HG03565 (cell line): ENCODE results near the gene DTNBP1.

Experiments
- ATAC-seq: cut with Tn5 transposase; IDR thresholded peaks from one replicate; pipeline ENCODE4 v1.9.1; 2021; ENCODE audit warnings: mild to moderate bottlenecking, moderate library complexity; ENCODE audit not compliant: unreplicated experiment

DTNBP1 gene

DNA sequence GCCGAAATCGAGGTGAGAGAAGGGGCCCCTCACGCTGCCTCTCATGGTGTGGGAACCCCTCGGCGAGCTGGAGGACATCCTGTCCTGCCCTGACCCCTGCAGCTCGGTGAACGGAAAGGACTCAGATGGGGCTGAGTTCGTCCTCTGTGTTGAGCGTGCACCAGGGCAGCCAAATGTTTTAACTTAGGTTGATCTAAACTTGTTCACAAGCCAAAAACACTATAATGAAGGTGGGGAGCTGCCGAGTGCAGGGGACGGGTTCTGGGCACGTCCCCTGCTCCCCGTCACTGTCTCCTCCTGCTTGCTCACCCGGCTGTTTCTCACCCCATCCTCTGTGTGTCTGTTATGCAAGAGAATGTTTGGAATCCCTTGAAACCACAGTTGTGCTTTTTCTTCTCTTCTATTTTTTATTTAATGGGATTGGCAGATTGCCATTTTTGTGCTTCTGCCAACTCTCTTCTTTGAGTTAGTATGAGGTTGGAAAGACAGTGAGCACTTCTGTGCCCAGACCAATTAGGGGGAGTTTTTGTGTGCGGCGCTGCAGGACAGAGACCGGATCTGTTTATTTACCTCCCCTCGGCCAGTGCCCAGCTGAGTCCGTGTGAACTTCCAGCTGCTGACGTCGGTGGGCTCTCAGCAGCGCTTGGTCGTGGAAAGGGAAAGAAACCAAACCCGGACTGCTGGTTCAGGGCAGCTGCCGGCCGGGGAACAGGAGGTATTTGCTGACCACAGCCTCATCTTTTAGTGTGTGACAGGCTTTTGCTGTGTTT is 158.1 kb downstream of the DTNBP1 start:
- ATAC-seq: no peak

DNA sequence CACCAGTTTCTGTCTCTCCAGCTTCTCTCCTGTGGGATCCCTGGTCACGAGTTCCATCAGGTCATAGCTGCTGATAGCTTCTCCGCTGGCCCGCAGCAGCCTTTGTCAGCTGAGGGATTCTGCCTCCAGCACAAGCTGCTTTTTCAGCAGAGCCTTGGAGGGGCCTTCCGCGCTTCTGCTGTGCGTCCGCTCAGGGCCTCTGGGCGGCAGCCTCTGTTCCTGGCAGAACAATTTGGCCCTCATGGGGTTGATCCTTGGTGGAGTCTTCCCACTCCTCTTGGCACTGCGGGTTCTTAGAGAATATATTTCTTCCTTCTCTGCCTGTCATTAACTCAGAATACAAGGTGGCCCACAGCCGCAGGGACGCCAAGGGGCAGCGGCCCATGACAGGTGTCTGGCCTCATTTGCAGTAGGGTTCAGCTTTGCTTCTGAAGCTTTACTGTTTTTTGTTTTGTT is 158.8 kb downstream of the DTNBP1 start:
- no peak for ATAC-seq

DNA sequence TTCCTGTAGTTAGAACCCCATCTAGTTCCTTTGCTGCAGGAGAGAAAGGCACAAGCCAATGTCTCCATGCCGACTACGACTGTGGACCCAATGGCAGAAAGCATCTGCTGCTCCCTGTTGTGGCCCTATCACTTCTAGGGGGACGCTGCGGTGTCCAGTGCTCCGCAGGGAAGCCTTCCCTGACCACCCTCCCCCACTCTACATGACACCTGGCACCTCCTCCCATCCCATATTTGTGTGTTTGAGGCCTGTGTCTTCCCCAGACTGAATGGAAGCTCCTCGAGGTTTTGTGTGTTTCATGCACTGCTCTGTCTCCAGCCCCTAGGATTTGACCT is 159.5 kb downstream of the DTNBP1 start:
- no peak for ATAC-seq

DNA sequence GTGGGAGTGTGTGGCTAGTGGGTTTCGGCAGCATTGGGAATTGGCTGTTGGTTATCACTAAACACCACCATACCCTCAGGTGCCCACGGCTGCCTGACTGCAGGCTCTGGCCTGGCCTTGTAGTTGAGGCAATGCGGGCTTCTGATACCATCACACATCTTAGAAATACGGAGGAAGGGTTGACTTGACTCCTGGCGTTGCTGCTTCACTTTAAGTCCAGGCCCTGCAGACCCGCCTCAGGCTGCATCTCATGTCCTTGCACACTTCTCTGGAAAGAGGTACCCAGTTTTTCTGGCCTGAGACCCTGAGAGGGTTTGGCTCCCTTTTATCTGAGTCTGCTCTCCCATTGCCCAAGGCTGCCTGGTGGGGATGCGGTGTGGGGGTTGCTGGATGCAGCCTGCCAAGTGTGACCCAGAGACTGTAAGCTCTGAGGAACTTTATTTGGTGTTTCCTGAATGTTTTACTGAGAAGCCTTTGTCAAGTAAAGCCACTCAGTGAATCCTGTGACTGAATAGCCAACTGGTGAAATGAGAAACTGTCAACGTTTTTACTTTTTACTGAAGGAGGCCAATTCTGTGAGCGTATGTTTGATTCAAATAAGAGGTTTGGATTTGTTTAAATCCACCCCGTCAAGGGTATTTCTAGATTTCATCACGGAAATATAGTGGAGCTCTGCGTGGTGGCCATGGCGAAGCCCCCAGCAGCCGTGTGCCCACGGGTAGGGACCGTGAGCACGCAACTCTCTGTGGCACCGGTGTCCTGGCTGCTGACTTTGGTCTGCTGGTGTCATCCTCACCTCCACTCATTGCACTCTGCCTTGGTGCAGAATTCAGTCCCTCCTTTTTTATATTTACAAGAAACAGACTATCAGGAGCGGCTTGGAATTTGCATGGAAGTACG is 160.1 kb downstream of the DTNBP1 start:
- ATAC-seq: no peak

DNA sequence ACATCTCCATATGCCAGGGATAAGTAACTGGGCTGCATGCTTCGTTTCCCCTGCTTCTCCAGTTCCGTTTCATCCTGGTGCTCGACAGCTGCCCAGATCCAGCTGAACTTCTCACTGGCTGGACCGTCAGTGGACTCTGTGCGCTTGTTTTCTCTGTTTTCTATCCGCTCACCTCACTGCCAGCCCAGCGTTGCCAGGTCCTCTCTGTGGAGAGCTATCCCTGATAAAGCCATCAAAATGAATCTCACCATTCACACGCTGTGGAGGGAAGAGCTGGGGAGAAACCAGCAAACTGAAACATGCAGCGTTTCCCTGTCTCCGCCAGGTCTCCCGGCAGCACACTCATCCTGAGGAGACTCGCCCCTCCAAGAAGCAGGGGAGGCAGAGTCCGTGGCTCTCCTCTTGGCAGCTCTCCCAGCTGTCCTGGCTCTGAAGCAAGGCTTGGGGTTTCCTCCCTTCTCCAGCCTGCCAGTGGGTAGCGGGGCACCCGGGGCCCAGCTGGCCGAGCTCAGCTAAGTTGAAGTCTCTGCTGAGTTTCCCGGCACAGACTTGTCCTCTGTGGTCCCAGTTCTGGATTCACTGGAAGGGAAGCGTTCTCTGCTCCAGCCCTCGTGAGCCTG is 160.9 kb downstream of the DTNBP1 start:
- no peak for ATAC-seq

DNA sequence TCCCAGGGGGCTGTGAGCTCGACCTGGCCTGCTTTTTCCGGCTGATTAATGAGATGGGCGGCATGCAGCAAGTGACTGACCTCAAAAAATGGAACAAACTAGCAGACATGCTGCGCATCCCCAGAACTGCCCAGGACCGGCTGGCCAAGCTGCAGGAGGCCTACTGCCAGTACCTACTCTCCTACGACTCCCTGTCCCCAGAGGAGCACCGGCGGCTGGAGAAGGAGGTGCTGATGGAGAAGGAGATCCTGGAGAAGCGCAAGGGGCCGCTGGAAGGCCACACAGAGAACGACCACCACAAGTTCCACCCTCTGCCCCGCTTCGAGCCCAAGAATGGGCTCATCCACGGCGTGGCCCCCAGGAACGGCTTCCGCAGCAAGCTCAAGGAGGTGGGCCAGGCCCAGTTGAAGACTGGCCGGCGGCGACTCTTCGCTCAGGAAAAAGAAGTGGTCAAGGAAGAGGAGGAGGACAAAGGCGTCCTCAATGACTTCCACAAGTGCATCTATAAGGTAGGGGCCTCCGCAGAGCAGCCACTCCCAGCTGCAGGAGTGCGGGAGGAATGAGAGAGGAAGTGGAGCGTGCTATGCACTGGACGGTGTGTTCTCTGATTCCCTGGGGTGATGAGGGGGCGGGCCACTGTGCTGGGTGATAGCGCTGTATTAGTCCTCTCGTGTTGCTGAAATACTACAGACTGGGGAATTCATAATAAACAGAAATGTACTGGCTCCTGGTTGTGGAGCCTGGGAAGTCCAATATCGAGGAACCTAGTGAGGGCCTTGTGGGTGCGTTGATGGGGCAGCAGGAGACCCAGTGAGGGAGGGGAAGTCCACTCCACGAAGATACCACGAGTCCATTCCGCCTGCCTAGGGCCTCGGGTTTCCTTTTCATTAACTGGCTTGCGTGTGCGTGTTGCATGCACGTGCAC is 161.7 kb downstream of the DTNBP1 start:
- no peak for ATAC-seq

DNA sequence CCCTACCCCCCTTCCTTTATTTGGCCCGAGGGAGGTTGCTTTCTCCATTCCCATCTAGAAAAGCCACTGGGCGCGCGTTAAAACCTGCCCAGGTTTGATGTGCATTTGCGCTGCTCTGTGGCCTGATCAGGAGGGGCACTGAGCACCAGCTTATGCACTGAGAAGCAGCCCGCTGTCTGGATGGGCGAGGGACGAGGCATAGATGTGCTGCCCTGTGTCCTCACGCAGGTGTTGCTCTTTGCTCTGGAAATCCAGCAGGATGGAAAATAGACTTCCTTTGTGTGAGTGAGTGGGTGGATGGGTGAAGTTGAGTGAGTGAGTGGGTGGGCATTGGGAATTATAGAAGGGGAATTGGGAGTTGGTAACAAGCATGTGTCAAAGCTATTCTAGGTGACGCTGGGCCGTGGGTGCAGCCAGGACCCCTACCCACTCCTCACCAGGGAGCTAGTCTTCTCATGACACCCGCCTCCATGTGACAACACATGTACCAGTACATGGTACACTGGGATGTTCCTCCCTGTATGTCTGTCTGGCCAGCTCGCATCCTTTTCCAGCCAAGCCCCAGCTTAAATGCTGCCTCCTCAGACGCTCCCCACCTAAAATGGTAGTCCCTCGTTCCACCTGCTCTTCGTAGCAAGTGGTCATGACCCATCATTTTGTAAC is 162.6 kb downstream of the DTNBP1 start:
- no peak for ATAC-seq

DNA sequence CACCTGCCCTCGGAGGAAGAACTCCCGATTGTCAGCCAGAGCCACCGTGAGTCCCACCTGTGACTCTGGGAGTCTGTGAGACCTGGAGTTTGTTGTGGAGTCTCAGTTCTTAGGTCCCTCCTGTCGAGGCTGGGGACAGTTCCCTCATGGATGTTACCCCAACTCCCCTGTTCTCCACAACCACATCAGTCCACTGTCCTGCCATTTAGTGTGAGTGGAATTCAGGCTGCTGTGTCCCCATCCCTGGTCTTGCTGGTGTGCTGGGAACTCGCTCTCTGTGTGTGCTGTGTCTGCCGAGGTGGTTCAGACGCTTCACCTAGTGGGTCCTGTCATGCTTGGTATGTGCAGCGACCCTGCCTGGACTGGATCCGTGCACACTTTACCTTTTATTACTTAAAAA is 163.2 kb downstream of the DTNBP1 start:
- no peak for ATAC-seq

DNA sequence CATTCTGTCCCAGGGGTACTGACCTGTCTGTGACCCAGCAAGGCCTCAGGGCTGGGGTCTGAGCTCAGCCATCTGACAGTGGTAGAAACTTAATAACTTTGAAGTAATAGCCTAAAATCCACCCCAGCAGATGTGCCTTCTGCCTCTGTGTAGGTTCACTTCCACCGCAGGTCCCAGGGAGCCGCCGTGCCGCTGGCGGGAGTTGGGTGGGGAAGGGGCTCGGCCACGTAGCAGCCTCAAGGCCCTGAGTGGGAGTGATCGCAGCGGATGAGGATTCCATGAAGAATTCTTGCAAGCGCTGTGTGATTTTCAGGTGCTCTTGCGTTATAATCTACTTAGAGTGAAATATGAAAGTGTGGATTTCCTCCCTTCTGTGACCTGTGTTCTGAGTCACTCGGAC is 163.7 kb downstream of the DTNBP1 start:
- ATAC-seq: no peak

DNA sequence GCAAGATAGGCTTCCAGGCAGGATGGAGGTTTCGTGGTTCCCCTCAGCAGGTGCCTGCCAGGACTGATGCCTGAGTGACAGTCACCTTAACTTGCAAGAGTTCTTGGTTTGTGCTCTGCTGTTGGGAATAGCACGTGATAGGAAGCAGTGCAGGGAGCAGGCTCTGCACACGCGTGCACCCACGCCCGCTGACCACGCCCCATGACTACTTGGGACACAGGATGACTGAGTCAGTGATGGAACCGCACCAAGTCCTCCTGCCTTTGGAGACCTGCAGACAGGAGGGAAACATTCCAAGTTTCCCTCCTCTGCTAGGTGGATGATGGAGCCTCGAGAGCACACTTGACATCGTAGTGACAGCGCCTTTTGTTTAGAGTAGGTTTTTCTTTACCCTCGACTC is 164.2 kb downstream of the DTNBP1 start:
- no peak for ATAC-seq

DNA sequence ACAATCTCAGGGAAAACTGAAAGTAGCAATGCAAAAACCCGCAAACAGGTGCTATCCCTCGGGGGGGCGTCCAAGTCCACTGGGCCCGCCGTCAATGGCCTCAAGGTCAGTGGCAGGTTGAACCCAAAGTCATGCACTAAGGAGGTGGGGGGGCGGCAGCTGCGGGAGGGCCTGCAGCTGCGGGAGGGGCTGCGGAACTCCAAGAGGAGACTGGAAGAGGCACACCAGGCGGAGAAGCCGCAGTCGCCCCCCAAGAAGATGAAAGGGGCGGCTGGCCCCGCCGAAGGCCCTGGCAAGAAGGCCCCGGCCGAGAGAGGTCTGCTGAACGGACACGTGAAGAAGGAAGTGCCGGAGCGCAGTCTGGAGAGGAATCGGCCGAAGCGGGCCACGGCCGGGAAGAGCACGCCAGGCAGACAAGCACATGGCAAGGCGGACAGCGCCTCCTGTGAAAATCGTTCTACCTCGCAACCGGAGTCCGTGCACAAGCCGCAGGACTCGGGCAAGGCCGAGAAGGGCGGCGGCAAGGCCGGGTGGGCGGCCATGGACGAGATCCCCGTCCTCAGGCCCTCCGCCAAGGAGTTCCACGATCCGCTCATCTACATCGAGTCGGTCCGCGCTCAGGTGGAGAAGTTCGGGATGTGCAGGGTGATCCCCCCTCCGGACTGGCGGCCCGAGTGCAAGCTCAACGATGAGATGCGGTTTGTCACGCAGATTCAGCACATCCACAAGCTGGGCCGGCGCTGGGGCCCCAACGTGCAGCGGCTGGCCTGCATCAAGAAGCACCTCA is 166.3 kb downstream of the DTNBP1 start:
- ATAC-seq: no peak

DNA sequence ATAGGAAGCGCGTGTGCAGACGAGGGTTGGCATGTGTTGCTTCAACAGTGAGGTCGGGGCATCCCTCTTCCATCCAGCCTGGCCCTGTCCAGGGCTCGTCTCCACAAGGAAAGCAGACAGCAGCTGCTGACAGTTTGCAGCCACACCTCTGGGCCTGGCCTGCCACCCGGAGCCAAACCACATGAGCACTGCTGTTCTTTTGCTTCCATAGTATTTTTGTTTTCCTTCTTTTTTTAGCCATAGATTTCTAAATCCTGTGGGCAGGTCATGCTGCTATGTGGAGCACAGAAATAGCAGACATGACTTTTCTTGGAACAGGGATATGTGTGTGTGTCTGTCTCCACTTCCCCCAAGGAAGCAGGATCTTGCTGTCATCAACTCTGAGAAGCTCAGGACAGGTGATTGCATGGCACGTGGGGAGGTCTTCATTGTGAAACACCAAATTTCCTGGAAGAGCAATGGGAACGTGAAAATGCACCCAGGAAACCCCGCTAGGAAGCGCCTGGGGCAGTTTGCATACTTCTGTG is 167.4 kb downstream of the DTNBP1 start:
- no peak for ATAC-seq

DNA sequence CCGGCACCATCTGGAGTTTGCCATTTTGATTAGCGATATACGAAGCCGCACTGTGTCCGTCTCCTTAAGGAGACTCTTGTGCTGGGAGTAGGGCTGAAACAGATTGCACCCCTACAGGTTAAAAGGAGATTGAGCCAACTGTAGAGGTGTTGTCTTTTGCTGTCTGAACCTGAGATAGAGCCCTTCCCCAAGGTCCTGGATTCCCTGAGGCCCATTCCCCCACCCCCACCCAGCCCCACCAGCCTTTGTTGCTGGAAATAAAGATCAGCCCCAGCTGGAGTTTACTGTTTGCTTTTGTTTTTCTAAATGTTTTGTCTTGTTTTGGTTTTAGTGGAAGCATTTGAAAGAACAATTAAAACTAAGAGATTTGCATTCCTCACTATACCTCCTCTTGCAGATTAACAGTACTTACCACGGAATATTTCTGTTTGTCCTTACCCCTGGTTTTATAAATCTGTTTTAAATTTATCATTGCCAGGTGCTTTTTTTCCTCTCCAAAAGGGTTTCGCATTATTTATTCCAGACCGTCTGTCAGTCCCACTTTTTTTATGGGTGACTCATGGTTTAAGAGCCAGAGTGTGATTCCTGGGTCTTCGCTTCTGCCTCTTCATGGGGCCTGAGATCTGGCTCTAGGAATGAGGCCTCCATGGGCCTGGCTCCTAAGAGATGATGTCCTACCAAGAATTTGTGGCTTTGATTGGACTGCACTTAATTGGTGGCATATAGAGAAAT is 169.2 kb downstream of the DTNBP1 start:
- no peak for ATAC-seq

DNA sequence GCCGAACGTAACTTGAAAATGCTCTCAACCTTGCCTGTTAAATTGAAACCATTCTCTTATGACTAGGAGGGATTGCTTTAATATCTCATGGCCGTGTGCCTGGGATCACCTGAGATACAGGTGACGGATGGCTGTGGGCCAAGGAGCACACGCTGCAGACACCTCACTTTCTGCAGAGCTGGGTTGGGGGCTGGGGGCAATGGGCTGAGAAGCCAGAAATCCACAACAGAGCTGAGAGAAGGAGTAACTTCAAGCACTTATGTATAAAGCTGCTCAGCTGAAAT is 170.9 kb downstream of the DTNBP1 start:
- ATAC-seq: no peak

DNA sequence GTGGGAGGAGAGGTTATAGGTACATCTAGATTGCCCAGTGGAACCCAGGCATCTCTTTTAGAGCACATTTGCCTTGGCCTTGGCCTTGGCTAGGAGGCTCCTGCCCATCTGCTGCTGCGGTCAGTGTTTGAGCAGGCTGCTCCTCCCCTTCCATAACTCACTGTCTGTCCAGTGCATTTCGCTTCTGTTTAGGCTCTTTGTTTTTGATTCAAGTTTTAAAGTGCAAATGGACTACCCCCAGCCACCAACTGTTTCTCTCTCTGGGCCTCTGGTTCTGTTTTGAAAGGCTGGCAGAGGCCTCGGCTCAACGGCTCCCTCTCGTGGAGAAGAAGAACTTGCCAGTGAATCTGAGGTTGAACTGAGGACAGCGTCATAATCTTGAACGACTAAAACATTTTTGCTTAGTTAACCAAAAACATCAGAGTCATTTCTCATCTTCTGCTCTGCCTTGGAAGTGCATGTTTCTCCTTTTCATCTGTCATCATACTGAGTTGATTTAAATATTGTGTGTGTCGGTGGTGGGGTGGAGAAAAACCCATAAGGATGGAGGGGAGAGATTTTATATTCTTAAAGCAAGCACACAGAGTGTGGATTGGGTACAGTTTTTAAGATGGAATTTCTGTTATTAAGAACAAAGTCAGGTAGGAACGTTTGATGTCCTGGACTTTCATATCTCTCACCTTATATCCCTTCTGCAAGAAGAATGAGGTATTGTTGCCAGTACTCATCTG is 171.4 kb downstream of the DTNBP1 start:
- no peak for ATAC-seq

DNA sequence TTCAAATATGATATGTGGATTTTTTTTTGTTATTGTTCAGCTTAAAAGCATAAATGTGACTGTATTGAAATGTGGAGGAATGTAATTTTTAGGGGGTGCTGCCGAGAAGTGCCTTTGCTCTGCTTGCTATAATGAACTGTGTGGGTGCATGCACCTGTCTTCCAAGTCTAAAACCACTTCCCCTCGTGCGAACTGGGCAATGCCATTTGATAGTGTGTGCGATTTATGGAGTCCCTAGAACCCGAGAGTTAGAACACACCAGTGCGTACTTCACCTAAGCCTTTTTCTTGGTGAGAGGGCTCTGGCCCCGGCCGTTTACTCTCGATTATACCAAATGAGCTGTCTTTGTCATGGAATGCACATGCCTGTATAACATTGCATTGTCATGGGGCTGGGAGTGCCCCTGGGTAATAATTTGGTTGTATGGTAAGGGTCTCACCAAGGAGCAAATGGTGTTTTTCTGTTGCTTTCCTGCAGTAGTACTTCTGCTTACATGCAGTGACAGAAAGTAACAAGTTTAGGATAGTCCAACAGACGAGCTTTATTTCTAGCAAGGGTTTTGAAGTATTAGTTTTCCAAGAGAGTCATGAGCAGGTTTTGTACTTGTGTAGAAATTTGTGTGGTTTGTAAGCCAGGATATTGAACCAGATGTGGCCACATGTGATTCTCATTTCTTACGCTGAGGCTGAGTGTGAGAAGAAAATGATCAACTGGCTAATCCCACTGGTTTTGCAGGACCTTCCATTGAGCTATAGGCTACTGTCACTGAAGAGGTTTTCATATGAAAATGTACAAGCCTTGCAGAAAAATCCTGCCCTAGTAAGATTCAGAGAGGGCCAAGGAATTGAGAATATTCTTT is 172.4 kb downstream of the DTNBP1 start:
- no peak for ATAC-seq
